ENCODE results near the gene PPP1R3F.
A peak's percentile ranks its signal among the peaks of the same experiment; 100 is the strongest.
"Not testable (repeated sequence)": the region's sequence is repeated elsewhere in the genome, so short reads cannot be mapped to it uniquely, and the experiment has no call there.

The PPP1R3F gene

DNA sequence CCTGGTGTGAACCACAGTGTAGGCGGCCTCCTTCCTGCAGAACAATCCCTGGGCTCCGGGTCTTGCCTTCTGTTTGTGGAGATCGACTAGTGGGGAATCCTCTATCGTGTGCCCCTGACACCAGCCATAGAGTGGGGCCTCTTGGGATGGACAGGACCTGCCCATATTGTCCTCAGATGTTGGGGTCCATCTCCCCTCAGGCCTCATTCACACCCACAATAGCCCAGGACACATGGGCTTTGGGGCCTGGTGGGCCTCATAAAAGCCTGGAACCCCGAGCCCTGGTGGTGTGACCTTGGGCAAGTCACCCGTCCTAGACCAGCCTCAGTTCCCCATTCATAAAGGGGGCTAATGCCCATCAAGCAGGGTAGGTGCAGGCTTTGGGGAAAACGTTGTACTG, 20.6 kb downstream of the PPP1R3F start:
- no peaks in the 10 kb centered on the region for H3K9me3 ChIP-seq (ENCODE audit: control insufficient read depth, low read length)
- H3K36me3 ChIP-seq (ENCODE audit: control insufficient read depth, insufficient read depth, low read length) = no peaks in the 10 kb centered on the region
- H2AFZ ChIP-seq = no peak overlapping the region
- no peaks in the 10 kb centered on the region for H3K4me1 ChIP-seq
- H3K9ac ChIP-seq = no peak overlapping the region
- H3K4me2 ChIP-seq (ENCODE audit: low read length) = no peak overlapping the region
- no peak for TF ChIP-seq CTCF (IDR thresholded peaks at IDR 0.05)
- no peak overlapping the region for H3K4me3 ChIP-seq (ENCODE audit: low read depth, low read length)
- H3K27ac ChIP-seq = no peak overlapping the region
- no peaks in the 10 kb centered on the region for H3K79me2 ChIP-seq
- H3K27me3 ChIP-seq (ENCODE audit: control insufficient read depth, insufficient read depth, low read length) = no peaks in the 10 kb centered on the region

DNA sequence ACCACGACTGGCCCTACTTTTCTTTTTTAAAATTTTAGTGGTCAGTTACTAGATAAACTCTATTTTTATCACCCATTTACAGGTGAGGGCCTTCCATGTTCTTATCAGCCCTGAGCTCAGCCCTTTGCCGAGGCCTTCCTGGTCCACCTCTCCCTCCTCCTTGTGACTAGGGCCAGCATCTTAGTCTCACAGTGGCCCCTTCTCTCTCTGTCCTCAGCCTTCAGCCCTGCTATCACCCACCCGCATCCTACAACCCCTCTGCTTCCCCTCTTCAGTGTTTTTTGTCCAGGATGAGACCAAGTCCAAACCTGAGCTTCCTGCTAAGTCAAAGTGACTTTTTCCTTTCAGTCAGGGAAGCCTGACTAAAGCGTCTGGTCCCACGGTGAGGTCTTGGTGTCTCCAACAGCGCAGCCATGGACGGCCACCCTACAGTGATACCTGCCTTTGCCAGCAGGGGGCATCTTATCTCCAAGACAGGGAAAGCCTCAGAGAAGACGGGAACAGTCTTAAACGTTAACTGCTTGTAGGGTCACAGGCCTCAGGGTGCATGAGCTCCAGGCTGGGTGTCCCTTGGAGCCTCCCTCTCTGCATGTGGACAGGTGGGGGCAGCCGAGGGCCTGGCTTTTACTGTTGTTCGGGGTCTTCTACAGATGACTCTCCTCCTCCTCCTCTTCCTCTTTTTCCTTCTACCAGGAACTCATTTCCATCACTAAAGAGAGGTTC, 22.2 kb downstream of the PPP1R3F start:
- no peaks in the 10 kb centered on the region for H3K4me1 ChIP-seq
- peak; percentile 51 for TF ChIP-seq CTCF (IDR thresholded peaks at IDR 0.05)
- H3K36me3 ChIP-seq (ENCODE audit: control insufficient read depth, insufficient read depth, low read length) = no peaks in the 10 kb centered on the region
- H3K9ac ChIP-seq = no peak overlapping the region
- H3K4me3 ChIP-seq (ENCODE audit: low read depth, low read length) = no peak overlapping the region
- no peaks in the 10 kb centered on the region for H3K9me3 ChIP-seq (ENCODE audit: control insufficient read depth, low read length)
- H3K4me2 ChIP-seq (ENCODE audit: low read length) = no peak overlapping the region
- H3K79me2 ChIP-seq = no peaks in the 10 kb centered on the region
- H3K27me3 ChIP-seq (ENCODE audit: control insufficient read depth, insufficient read depth, low read length) = no peaks in the 10 kb centered on the region
- H3K27ac ChIP-seq = no peak overlapping the region
- H2AFZ ChIP-seq = no peak overlapping the region

- no peak for TF ChIP-seq CTCF (IDR thresholded peaks at IDR 0.05)
Measured at GRCh38 chrX:49292400-49293362, 23.1 kb downstream of the PPP1R3F start.

DNA sequence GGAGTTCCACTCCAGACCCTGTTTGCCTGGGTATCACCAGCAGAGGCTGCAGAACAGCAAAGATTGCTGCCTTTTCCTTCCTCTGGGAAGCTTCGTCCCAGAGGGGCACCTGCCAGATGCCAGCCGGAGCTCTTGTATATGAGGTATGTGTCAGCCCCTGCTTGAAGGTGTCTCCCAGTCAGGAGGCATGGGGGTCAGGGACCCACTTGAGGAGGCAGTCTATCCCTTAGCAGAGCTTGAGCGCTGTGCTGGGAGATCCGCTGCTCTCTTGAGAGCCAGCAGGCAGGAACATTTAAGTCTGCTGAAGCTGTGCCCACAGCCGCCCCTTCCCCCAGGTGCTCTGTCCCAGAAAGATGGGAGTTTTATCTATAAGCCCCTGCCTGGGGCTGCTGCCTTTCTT, 29.7 kb downstream of the PPP1R3F start:
- H2AFZ ChIP-seq; H3K4me3 ChIP-seq (ENCODE audit: low read depth, low read length); H3K27ac ChIP-seq; H3K4me2 ChIP-seq (ENCODE audit: low read length); H3K4me1 ChIP-seq; H3K9ac ChIP-seq; H3K79me2 ChIP-seq; H3K36me3 ChIP-seq (ENCODE audit: control insufficient read depth, insufficient read depth, low read length); H3K27me3 ChIP-seq (ENCODE audit: control insufficient read depth, insufficient read depth, low read length); H3K9me3 ChIP-seq (ENCODE audit: control insufficient read depth, low read length): not testable (repeated sequence)

More at GRCh38 chrX:49292400-49293362, 23.1 kb downstream of the PPP1R3F start:
- H3K4me2 ChIP-seq (ENCODE audit: low read length) = no peak overlapping the region
- no peak overlapping the region for H2AFZ ChIP-seq
- no peaks in the 10 kb centered on the region for H3K9me3 ChIP-seq (ENCODE audit: control insufficient read depth, low read length)
- no peak overlapping the region for H3K27ac ChIP-seq
- H3K4me1 ChIP-seq = no peaks in the 10 kb centered on the region
- no peaks in the 10 kb centered on the region for H3K79me2 ChIP-seq
- H3K36me3 ChIP-seq (ENCODE audit: control insufficient read depth, insufficient read depth, low read length) = no peaks in the 10 kb centered on the region
- H3K4me3 ChIP-seq (ENCODE audit: low read depth, low read length) = no peak overlapping the region
- no peaks in the 10 kb centered on the region for H3K27me3 ChIP-seq (ENCODE audit: control insufficient read depth, insufficient read depth, low read length)
- H3K9ac ChIP-seq = no peak overlapping the region

GRCh38 chrX:49300703-49301102, 31.1 kb downstream of the PPP1R3F start:
- Histone ChIP-seq H3K27ac (no peak overlapping the region), H3K9ac (no peak overlapping the region)

More at GRCh38 chrX:49300703-49301102, 31.1 kb downstream of the PPP1R3F start:
- H3K4me3 ChIP-seq (ENCODE audit: low read depth, low read length) = no peak overlapping the region
- no peak for TF ChIP-seq CTCF (IDR thresholded peaks at IDR 0.05)
- H2AFZ ChIP-seq = no peak overlapping the region
- no peaks in the 10 kb centered on the region for H3K4me1 ChIP-seq
- H3K9me3 ChIP-seq (ENCODE audit: control insufficient read depth, low read length) = no peaks in the 10 kb centered on the region
- H3K36me3 ChIP-seq (ENCODE audit: control insufficient read depth, insufficient read depth, low read length) = no peaks in the 10 kb centered on the region
- no peaks in the 10 kb centered on the region for H3K27me3 ChIP-seq (ENCODE audit: control insufficient read depth, insufficient read depth, low read length)
- H3K79me2 ChIP-seq = no peaks in the 10 kb centered on the region
- H3K4me2 ChIP-seq (ENCODE audit: low read length) = no peak overlapping the region
